GM21515 (cell line): Measurements from ENCODE around the gene DNAJC22.
"Not testable (repeated sequence)": the region's sequence is repeated elsewhere in the genome, so short reads cannot be mapped to it uniquely, and the experiment has no call there.

Experiments used
- ATAC-seq: cut with Tn5 transposase; IDR thresholded peaks from one replicate; pipeline ENCODE4 v1.9.1; 2021; ENCODE audit not compliant: unreplicated experiment

Gene DNAJC22

GRCh38 chr12:49331380-49332222, 15.1 kb upstream of the DNAJC22 start:
- ATAC-seq: no peak

- ATAC-seq: no peak
Observed at GRCh38 chr12:49332441-49332861, 14.2 kb upstream of the DNAJC22 start.

GRCh38 chr12:49332891-49333371, 13.8 kb upstream of the DNAJC22 start:
- no peak for ATAC-seq

GRCh38 chr12:49333778-49334177, 12.9 kb upstream of the DNAJC22 start:
- ATAC-seq: not testable (repeated sequence)

- no peak for ATAC-seq
Observed at GRCh38 chr12:49334226-49334625, 12.5 kb upstream of the DNAJC22 start.

- ATAC-seq: no peak
Observed at GRCh38 chr12:49334681-49335080, 12.0 kb upstream of the DNAJC22 start.

- no peak for ATAC-seq
Observed at GRCh38 chr12:49335118-49335954, 11.4 kb upstream of the DNAJC22 start.

GRCh38 chr12:49335955-49336644, 10.6 kb upstream of the DNAJC22 start:
- ATAC-seq: no peak

GRCh38 chr12:49336645-49337584, 9.8 kb upstream of the DNAJC22 start, which contains the start of gene C1QL4:
Gene C1QL4 (minus strand): TSS chr12:49337188. CDS start chr12:49336477, 711 bp downstream.
- peak; percentile 61 for ATAC-seq

GRCh38 chr12:49338830-49339463, 7.7 kb upstream of the DNAJC22 start:
- ATAC-seq: no peak

- no peak for ATAC-seq
Observed at GRCh38 chr12:49339464-49339861, 7.2 kb upstream of the DNAJC22 start.

GRCh38 chr12:49340095-49340870, 6.4 kb upstream of the DNAJC22 start:
- ATAC-seq: no peak

GRCh38 chr12:49340971-49341776, 5.5 kb upstream of the DNAJC22 start:
- ATAC-seq: no peak

- no peak for ATAC-seq
Observed at GRCh38 chr12:49341777-49342065, 5.0 kb upstream of the DNAJC22 start.

- ATAC-seq: peak; percentile 63
Observed at GRCh38 chr12:49342066-49342913, 4.4 kb upstream of the DNAJC22 start.

- no peak for ATAC-seq
Observed at GRCh38 chr12:49342914-49343731, 3.6 kb upstream of the DNAJC22 start.
